NCI-H2081 treated with DMSO at 0.1 percent for 48 hours (cell line): ENCODE measurements around the gene FOXS1.

Experiments used
- DNase-seq: peaks from one replicate; lab custom pipeline; 2025; lab: John Stamatoyannopoulos, UW

The FOXS1 gene

DNA sequence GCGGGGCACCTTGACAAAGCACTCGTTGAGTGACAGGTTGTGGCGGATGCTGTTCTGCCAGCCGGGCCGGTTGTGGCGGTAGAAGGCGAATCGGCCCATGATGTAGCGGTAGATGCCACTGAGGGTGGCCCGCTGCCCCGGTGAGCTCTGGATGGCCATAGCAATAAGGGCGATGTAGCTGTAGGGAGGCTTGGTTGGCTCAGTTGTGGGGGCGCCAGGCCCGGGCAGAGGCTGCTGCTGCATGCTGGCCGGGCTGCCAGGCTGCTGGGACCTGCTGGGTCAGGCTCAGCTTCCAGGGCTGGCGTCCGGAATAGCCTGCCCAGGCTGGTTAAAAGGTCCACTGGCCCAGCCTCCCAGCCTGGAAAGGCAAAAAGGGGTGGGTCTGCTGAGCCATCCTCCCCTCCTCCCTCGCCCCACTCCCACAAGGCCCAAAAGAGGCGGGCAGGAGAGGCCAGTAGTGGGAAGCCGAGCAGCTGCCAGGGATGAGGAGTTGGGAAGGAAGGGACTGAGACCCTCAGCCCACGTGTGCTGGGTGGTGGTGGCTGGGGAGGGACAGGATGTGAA lies at the start of gene FOXS1:
FOXS1 (minus strand) TSS at position 305 of the 564 bp plus-strand sequence; CDS start at position 243, 62 bp downstream.
- DNase-seq, result no peak

- DNase-seq, result no peak
These were observed 45.2 kb upstream of the FOXS1 start for GRCh38 chr20:31890646-31891045.

- no peak for DNase-seq
These were observed 38.4 kb upstream of the FOXS1 start for GRCh38 chr20:31883829-31884228.

- DNase-seq, result no peak
These were observed 36.5 kb upstream of the FOXS1 start for GRCh38 chr20:31881945-31882344.

GRCh38 chr20:31879143-31879987 lies 34.0 kb upstream of the FOXS1 start:
- peak; percentile 59 for DNase-seq

- no peak for DNase-seq
These were observed 32.3 kb upstream of the FOXS1 start for GRCh38 chr20:31877684-31878083.

DNA sequence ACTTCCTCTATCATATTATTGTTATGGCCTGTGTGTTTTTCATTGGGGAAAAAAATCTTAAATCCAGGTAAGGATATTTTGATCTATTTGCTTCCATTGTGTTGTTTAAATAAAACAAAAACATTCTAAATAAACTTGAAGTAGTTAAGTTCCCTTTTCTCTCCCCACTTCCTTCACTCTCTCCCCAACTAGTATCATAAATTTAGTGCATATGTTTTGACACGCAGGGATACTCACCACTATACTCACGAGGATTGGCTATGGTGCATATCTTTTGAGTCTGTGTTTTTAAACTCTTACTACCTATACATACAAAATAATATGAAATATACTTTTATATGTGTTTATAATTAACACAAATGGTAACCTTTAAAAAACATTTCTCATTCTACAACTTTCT lies 30.3 kb upstream of the FOXS1 start:
- no peak for DNase-seq

- DNase-seq, result no peak
These were observed 27.0 kb upstream of the FOXS1 start for GRCh38 chr20:31872406-31872805.

- DNase-seq, result no peak
These were observed 26.2 kb upstream of the FOXS1 start for GRCh38 chr20:31871618-31871954.

- no peak for DNase-seq
These were observed 25.6 kb upstream of the FOXS1 start for GRCh38 chr20:31870726-31871617.

- DNase-seq, result no peak
These were observed 24.7 kb upstream of the FOXS1 start, which contains the start of the genes DUSP15 and TTLL9 for GRCh38 chr20:31869942-31870725. DUSP15 (minus strand) TSS chr20:31870527; CDS start chr20:31870337, 190 bp downstream. TTLL9 (plus strand) TSS chr20:31870634; CDS start chr20:31871127, 493 bp downstream.

- DNase-seq, result no peak
These were observed 24.2 kb upstream of the FOXS1 start for GRCh38 chr20:31869673-31869941.

- no peak for DNase-seq
These were observed 23.7 kb upstream of the FOXS1 start for GRCh38 chr20:31868853-31869672.

GRCh38 chr20:31866221-31866620 lies 20.8 kb upstream of the FOXS1 start:
- no peak for DNase-seq

DNA sequence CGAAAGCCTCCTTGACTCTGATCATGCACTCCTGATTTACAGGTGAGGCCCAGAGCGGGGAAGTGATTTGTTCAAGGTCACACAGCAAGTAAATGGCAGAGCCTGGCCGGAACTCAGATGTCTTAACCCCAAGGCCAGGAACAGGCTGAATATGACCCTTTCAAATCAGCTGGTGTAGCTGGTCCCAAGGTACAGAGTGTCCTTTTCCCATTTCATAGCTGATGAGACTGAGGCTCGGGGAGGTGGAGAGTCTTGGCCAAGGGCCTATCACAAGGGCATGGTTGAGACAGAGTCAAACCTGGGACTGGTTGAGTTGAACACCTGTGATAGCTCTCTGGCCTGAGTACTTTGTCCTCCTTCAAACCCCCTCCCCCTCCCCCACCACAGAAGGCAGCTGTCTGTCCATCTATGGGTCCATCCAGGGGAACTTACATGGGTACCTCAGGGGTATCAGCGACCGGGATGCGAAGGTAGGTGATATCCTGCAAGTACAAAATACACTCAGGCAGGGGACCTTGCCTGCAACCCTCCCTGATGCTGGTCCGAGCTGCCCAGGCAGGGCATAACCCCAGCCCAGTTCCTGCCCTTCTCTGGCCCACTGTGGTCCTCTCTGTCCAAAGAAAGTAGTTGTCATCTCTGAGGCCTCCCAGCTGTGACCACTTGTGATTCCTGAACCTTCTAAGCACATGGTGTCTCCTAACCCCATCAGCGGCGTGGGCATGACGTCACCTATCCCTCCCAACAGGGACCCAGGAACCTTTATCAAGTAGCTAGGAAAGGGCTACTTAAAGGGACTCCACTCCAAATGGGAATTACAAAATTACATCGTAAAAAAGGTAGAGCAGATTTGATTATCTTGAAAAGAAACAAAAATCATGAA lies 19.4 kb upstream of the FOXS1 start:
- no peak for DNase-seq

DNA sequence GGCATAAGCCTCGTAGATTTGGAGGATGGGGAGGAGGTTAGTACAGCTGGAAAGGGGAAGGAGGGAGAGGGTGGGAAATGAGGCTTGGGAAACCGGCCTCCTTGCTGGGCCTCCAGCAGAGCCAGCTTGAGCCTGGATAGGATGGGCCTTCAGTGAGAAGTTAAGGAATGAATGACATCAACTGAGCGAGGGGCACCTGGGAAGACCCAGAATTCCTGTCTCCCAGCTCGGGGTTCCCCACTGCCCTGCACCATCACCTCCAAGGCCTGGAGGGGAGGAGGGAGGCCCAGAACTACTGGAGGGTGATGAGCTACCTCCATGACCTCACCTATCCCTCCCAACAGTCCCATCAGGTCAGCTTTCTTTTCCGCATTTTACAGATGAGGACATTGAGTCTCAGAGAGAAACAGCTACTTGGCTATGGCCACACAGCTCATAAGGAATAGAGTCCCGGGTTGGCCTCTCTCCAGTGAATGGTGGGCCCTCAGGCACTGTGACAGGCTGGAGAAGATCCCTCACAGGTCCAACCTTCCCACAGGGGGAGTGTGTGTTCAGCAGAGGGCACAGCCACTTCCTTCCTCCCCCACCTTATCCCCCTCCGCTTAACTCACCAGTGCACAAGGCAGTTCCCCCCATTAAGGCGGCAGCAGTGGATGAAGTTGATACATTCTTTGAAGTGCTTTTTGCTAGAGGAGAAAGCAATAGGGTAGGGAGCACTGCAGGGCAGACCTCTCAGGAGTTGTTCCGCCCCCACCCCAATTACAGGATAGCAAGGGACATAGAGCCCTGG lies 18.1 kb upstream of the FOXS1 start:
- no peak for DNase-seq

GRCh38 chr20:31862506-31862905 lies 17.1 kb upstream of the FOXS1 start:
- DNase-seq, result no peak

DNA sequence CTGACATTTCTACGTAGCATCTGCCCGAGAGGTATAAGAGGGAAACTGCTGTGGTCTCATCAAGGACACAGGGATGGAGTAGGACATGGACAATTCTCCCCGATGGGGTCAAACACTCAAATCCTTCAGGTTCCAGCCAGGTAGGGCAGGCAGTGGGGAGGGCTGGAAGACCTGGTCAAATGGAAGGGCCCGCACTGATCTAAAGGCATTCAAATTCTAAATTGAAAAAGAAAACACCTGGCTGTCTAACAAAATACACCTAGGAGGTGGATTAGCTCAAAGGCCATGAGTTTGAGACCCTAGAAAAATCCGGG lies 16.7 kb upstream of the FOXS1 start:
- DNase-seq, result no peak

GRCh38 chr20:31861385-31862156 lies 16.2 kb upstream of the FOXS1 start:
- no peak for DNase-seq
